Rectal smooth muscle tissue (tissue), 1 donor: ENCODE measurements around the gene ZNF35.

ENCODE experiments used
- H3K27ac ChIP-seq: one replicate; pipeline ENCODE4 v1.7.0; 2013; ENCODE audit warnings: low read depth, low read length, inconsistent platforms
- H3K27me3 ChIP-seq: one replicate; pipeline ENCODE4 v1.7.0; 2013; ENCODE audit warnings: low read length; ENCODE audit not compliant: control insufficient read depth, insufficient read depth
- H3K36me3 ChIP-seq: one replicate; pipeline ENCODE4 v1.7.0; 2013; ENCODE audit warnings: low read length; ENCODE audit not compliant: control insufficient read depth, insufficient read depth
- H3K4me1 ChIP-seq: one replicate; pipeline ENCODE4 v1.7.0; 2013; ENCODE audit warnings: low read length; ENCODE audit not compliant: control insufficient read depth, insufficient read depth
- H3K4me3 ChIP-seq: one replicate; pipeline ENCODE4 v1.7.0; 2013; ENCODE audit warnings: low read length
- H3K9ac ChIP-seq: one replicate; pipeline ENCODE4 v1.7.0; 2013; ENCODE audit warnings: low read length

ZNF35 gene

GRCh38 chr3:44648564-44649229 lies at the start of gene ZNF35:
ZNF35 (plus strand) TSS chr3:44648732; CDS start chr3:44651068, 2,336 bp downstream.
- peak within 1 kb of the TSS; percentile 70 for H3K9ac ChIP-seq
- H3K36me3 ChIP-seq: peaks cover 9% of the 10 kb centered on the region

GRCh38 chr3:44601749-44602148 lies 46.8 kb upstream of the ZNF35 start:
- H3K9ac ChIP-seq: no peak overlapping the region
- H3K4me1 ChIP-seq: no peaks in the 10 kb centered on the region
- no peak overlapping the region for H3K27ac ChIP-seq
- peaks cover 7% of the 10 kb centered on the region for H3K36me3 ChIP-seq
- H3K27me3 ChIP-seq: no peaks in the 10 kb centered on the region
- no peak overlapping the region for H3K4me3 ChIP-seq

More at GRCh38 chr3:44648564-44649229, at the start of gene ZNF35:
- peak within 1 kb of the TSS; percentile 90 for H3K4me3 ChIP-seq
- peak within 1 kb of the TSS; percentile 25 for H3K27ac ChIP-seq
- no peaks in the 10 kb centered on the region for H3K27me3 ChIP-seq
- peaks cover 3% of the 10 kb centered on the region for H3K4me1 ChIP-seq

- Histone ChIP-seq H3K4me3 (no peak overlapping the region), H3K36me3 (no peaks in the 10 kb centered on the region), H3K27me3 (no peaks in the 10 kb centered on the region), H3K9ac (no peak overlapping the region), H3K4me1 (no peaks in the 10 kb centered on the region), H3K27ac (no peak overlapping the region)
Observed at GRCh38 chr3:44612678-44613077, 35.9 kb upstream of the ZNF35 start.

- Histone ChIP-seq H3K27me3 (no peaks in the 10 kb centered on the region), H3K36me3 (no peaks in the 10 kb centered on the region), H3K4me3 (peak within 1 kb of the TSS; percentile 80), H3K27ac (peak within 1 kb of the TSS; percentile 77), H3K9ac (peak within 1 kb of the TSS; percentile 19), H3K4me1 (peaks cover 6% of the 10 kb centered on the region)
Observed at GRCh38 chr3:44624749-44625480, 23.6 kb upstream of the ZNF35 start, which contains the start of gene ZNF197. ZNF197 (plus strand) TSS chr3:44625036; CDS start chr3:44629155, 4,119 bp downstream.

GRCh38 chr3:44628716-44629115 lies 19.8 kb upstream of the ZNF35 start:
- peaks cover 6% of the 10 kb centered on the region for H3K4me1 ChIP-seq
- H3K36me3 ChIP-seq: peaks cover 13% of the 10 kb centered on the region
- H3K9ac ChIP-seq: no peak overlapping the region
- H3K4me3 ChIP-seq: no peak overlapping the region
- H3K27me3 ChIP-seq: no peaks in the 10 kb centered on the region
- no peak overlapping the region for H3K27ac ChIP-seq

GRCh38 chr3:44632193-44632592 lies 16.3 kb upstream of the ZNF35 start:
- H3K9ac ChIP-seq: no peak overlapping the region

GRCh38 chr3:44642337-44642736 lies 6.2 kb upstream of the ZNF35 start:
- H3K4me3 ChIP-seq: no peak overlapping the region

More at GRCh38 chr3:44632193-44632592, 16.3 kb upstream of the ZNF35 start:
- Histone ChIP-seq H3K4me3 (no peak overlapping the region), H3K27me3 (no peaks in the 10 kb centered on the region), H3K4me1 (no peaks in the 10 kb centered on the region), H3K27ac (no peak overlapping the region), H3K36me3 (peaks cover 18% of the 10 kb centered on the region)

GRCh38 chr3:44643024-44643423 lies 5.5 kb upstream of the ZNF35 start:
- Histone ChIP-seq H3K4me1 (no peaks in the 10 kb centered on the region), H3K36me3 (peaks cover 17% of the 10 kb centered on the region), H3K27me3 (no peaks in the 10 kb centered on the region), H3K9ac (no peak overlapping the region), H3K27ac (no peak overlapping the region), H3K4me3 (no peak overlapping the region)

More at GRCh38 chr3:44642337-44642736, 6.2 kb upstream of the ZNF35 start:
- Histone ChIP-seq H3K4me1 (no peaks in the 10 kb centered on the region), H3K36me3 (peaks cover 17% of the 10 kb centered on the region), H3K27ac (no peak overlapping the region), H3K9ac (no peak overlapping the region), H3K27me3 (no peaks in the 10 kb centered on the region)

- H3K27me3 ChIP-seq: no peaks in the 10 kb centered on the region
- no peak overlapping the region for H3K4me3 ChIP-seq
- H3K9ac ChIP-seq: no peak overlapping the region
- H3K36me3 ChIP-seq: peaks cover 9% of the 10 kb centered on the region
- no peak overlapping the region for H3K27ac ChIP-seq
- H3K4me1 ChIP-seq: peaks cover 3% of the 10 kb centered on the region
Observed at GRCh38 chr3:44647771-44648170, 761 bp upstream of the ZNF35 start.

GRCh38 chr3:44649709-44650108 lies 1.2 kb downstream of the ZNF35 start:
- H3K27me3 ChIP-seq: no peaks in the 10 kb centered on the region
- peaks cover 14% of the 10 kb centered on the region for H3K36me3 ChIP-seq
- no peak overlapping the region for H3K27ac ChIP-seq
- H3K4me1 ChIP-seq: peaks cover 3% of the 10 kb centered on the region
- no peak overlapping the region for H3K4me3 ChIP-seq
- H3K9ac ChIP-seq: no peak overlapping the region

GRCh38 chr3:44654039-44654438 lies 5.5 kb downstream of the ZNF35 start:
- no peak overlapping the region for H3K9ac ChIP-seq
- H3K27me3 ChIP-seq: no peaks in the 10 kb centered on the region
- H3K4me3 ChIP-seq: no peak overlapping the region
- H3K27ac ChIP-seq: no peak overlapping the region
- H3K36me3 ChIP-seq: peaks cover 34% of the 10 kb centered on the region
- H3K4me1 ChIP-seq: peaks cover 3% of the 10 kb centered on the region

- no peak overlapping the region for H3K4me3 ChIP-seq
- no peak overlapping the region for H3K9ac ChIP-seq
- peaks cover 41% of the 10 kb centered on the region for H3K36me3 ChIP-seq
- H3K27ac ChIP-seq: no peak overlapping the region
- no peaks in the 10 kb centered on the region for H3K4me1 ChIP-seq
- H3K27me3 ChIP-seq: no peaks in the 10 kb centered on the region
Observed at GRCh38 chr3:44659015-44659414, 10.5 kb downstream of the ZNF35 start.
